Endometrial microvascular endothelial cells (primary cell): Measurements from ENCODE around the gene RINL. TPM values are rescaled to one million over a fixed set of nuclear protein-coding genes. Genes with fewer than 3 reads are reported as not detected.
"Not testable (repeated sequence)": the region's sequence is repeated elsewhere in the genome, so short reads cannot be mapped to it uniquely, and the experiment has no call there.

Source experiments
- in situ Hi-C: cut with HindIII; loops from 2 replicates; pipeline ENCODE4 v1.10.0; 2017; ENCODE audit warnings: low sequenced_read_pairs, low pct_unique_long_range_greater_than_20kb; ENCODE audit errors: inconsistent ontology term
- total RNA-seq: library from RNA; depleted of rRNA; stranded (reverse); fragments of >200 nt; gene quantifications from one replicate; pipeline ENCODE4 v1.2.3, GENCODE V29; 2015; ENCODE audit errors: inconsistent ontology term

RINL gene
- total RNA-seq, 1 donor from 2014 or later = 5.0 TPM

DNA sequence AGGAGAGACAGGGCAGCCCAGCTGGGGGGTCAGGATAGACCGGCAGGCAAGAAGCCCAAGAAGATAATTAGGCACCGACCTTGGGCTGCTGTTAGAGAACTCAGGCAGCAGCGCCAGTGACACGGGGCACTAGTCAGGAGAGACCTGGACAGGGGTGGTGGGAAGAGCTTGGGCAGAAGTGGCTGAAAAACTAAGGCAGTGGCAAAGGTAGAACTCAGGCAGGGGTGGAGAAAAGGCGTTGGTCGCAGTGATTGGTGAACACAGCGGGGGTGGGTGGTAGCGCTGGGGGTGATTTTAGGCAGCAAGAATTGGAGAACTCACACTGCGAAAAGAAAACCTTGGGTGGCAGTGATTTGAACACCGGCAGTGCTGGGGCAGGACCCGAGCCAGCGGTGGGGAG is 29.6 kb upstream of the RINL start:
- in situ Hi-C loops = no loop called here

DNA sequence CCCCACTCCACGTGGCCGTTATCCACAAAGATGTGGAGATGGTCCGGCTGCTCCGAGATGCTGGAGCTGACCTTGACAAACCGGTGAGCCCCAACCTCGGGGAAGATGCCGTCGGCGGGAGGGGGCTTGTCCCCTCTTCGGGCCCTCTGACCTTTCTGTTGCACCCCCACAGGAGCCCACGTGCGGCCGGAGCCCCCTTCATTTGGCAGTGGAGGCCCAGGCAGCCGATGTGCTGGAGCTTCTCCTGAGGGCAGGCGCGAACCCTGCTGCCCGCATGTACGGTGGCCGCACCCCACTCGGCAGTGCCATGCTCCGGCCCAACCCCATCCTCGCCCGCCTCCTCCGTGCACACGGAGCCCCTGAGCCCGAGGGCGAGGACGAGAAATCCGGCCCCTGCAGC is 29.2 kb upstream of the RINL start:
- in situ Hi-C loops = no loop called here

DNA sequence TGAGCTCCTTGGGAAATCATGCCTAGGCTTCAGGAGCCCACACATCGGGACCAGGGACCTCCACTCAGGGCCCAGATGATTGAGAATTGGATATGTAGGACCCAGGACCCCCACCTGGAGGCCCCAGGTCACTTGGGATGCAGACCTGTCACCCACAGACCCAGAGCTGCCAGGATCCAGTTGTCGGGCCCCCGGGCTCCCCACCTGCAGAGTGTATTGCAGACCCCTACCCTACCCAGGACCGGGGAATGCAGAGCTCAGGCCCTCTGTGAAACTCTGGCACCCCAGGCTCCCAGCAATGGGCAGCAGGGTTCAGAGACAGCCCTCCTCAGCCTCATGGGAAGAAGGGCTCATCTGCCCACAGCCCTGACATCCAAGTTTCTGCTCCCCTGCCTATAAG is 27.5 kb upstream of the RINL start:
- in situ Hi-C loops = no loop called here

DNA sequence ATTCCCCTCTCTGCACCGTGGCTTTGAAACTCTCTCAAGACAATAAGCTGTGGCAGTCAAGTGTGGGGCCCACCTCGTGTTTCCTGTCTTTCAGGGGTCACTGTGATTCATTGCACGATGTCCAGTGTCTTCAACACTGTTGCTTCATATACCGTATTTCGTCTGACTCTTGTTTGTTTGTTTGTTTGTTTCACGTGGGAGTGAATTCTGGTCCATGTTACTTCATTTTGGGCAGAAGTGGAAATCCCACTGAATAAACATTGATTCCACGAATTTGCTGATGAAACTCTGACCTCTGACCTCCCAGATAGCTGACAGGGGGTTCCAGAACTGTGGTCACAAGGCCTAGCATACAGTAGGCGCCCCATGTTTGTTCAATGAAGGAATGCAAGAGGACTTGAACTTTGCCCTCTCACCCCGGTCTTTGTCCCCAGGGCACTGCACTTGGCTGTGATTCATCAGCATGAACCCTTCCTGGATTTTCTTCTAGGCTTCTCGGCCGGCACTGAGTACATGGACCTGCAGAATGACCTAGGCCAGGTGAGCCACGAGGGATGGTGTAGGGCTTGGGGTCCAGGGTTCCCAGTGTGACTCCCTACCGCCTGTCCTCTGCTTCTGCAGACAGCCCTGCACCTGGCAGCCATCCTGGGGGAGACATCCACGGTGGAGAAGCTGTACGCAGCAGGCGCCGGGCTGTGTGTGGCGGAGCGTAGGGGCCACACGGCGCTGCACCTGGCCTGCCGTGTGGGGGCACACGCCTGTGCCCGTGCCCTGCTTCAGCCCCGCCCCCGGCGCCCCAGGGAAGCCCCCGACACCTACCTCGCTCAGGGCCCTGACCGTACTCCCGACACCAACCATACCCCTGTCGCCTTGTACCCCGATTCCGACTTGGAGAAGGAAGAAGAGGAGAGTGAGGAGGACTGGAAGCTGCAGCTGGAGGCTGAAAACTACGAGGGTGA is 26.8 kb upstream of the RINL start:
- in situ Hi-C loops = no loop called here

DNA sequence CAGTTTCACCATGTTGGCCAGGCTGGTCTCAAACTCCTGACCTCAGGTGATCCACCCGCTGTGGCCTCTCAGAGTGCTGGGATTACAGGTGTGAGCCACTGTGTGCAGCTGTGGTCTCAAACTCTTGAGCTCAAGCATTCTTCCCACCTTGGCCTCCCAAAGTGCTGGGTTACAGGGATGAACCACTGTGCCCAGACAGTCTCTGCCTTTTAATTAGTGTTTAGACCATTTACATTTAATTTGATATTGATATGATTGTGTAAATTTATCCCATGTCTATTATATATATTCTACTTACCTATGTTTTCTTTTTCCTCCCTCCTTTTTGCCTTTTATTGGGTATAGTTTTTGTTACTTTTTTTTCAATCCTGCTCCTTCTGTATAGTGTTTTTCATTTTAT is 23.6 kb upstream of the RINL start:
- in situ Hi-C loops = no loop called here

DNA sequence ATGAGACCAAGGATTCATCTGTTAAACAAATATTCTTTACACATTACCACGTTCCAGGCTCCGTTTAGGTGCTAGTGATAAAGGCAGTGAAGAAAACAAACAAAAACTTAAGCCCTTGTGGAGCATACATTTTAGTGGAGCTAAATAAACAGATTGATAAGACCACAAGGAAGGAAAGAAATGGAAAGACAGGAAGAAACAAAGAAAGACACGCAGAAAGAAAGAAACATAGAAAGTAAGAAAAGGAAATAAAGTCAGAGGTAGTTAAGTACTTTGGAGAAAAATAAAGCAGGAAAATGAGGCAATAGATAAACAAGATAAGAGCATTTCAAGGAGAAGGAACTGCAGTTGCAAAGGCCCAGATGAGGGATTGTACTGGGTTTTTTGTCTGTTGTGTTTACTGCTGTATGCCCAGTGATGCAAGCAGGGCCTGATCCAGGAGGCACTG is 22.7 kb upstream of the RINL start:
- in situ Hi-C loops = no loop called here

DNA sequence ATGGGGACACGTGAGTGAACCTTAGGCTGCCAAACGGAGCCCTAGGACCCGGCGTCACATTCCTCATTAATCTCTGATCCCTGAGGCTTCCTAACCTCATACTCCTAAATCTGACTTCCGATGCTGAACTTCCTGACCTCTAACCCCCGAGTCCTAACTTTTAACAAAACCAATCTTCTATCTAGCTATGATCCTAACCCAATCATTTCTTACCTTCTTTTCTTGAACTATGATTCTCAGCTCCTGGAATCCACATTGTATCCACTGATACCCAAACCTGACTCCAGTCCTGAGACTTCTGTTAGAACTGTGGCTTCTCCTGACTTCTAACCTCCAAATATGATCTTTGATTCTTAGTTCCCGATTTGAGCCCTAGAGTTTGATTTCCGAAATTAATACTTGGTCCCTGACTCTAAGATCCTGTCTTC is 22.1 kb upstream of the RINL start:
- in situ Hi-C loops = no loop called here

DNA sequence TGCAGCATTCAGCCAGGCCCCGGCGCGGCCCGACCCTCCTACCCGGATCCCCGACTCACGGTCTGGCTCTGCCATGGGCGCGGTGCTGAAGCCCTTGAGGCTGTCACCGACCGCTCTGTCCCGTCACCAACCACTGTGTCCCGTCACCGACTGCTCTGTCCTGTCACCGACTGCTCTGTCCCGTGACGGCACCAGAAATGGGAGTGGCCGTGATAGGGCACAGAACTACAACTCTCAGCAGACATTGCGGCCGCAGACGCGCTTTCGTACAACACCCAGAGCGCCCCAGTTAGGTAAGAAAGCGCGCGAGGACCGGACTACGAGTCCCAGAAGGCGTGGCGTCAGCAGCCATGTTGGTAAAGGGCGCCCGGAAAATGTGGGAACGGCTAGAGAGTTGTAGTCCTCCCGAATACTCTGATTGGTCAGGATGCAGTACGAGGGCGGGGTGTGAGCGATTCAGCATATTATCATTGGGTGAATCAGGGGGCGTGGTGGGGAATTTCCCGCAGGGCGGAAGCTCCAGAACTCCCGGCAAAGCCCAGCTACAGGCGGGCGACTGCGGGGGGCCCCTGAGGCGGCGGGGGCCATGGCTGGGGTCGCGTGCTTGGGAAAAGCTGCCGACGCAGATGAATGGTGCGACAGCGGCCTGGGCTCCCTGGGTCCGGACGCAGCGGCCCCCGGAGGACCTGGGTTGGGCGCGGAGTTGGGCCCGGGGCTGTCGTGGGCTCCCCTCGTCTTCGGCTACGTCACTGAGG is 21.5 kb upstream of the RINL start, which contains the start of the genes NFKBIB and SIRT2:
NFKBIB (plus strand) TSS at position 523 of the 755 bp plus-strand sequence; CDS start at position 587, 64 bp downstream.
SIRT2 (minus strand) TSS at position 172 of the 755 bp plus-strand sequence; CDS start at position 75, 97 bp downstream.
- in situ Hi-C loops = no loop called here

DNA sequence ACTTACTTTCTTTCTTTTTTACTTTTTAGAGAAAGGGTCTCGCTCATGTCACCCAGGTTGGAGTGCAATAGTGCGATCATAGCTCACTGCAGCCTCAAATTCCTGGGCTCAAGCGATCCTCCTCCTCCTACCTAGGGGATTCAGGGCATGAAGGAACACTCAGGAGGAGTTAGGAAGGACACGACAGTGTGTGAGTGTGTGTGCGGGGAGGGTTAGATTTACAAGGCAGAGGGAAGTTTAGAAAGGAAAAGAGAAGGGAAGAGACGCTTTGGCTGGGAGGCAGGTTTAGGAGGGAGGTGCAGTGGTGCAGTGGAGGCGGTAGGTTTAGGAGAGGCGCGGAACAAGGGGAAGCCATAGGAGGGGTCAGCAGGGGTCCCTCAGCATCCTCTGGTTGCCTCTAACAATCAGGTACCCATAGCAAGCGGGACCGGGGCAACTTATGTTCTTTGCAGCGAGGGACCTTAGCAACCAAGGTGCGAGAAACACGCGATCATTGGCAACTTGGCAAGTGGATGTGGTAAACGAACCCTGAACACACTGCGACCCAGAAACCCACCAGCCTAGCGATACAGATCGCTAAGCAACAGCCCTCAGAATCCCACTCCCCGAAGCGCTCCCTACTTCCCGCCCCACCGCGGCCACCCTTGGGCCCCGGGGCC is 20.8 kb upstream of the RINL start:
- in situ Hi-C loops = no loop called here

DNA sequence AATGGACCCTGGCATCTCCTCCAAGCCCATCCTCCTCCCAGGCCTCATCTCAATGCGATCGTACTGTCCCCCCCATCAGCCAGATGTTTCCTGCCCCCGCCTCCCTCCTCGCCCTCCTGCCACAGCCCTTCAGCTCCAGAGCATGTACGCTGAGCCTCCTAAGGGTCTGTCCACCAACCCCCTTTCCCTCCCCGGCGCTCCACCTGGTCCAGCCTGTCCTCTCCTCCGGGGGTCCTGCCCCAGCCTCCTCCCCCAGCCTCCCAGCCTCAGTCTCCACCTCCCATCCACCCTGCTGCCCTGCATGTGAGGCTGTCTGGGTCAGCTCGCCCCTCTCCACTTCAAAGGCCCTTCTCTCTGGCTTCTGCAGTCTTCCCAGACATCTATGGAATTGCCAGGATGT is 16.9 kb upstream of the RINL start:
- in situ Hi-C loops = no loop called here

DNA sequence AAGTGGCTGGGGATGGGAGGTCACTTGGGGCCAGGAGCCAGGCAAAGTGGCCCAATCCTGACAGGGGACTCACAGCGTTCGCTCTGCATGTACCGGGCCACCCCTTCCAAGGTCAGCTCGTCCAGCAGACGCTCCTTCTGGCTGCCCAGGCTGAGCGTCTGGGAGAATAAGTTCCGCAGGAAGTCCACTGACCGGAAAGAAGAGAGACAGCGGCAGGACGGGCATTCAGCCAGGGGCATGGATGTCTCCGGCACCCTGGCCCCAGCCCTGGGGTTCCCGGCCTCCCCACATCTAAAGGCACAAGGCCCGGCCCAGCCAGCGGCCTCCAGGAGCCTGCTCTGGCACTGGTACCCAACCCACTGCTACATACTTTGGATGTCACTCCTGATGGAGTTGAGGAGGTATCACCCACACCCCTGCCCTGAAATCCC is 15.3 kb upstream of the RINL start:
- in situ Hi-C loops = no loop called here

DNA sequence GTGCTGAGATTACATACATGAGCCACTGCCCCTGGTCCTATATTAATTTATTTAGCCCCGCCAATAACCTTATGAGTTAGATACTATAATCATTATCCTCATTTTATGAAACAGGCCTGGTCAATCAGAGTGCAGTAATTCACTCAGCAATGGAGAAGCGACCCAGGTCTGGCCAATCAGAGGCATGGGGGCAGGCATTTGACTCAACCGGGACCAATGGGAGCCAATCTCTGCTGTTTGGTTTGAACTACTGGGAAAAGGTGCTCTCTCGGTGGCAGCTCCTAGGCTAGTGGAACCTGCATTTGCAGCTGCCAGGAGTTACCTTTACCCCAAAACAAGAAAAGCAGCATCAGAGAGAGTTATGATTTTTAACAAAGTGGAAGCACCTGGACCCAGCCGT is 14.8 kb upstream of the RINL start:
- in situ Hi-C loops = no loop called here

DNA sequence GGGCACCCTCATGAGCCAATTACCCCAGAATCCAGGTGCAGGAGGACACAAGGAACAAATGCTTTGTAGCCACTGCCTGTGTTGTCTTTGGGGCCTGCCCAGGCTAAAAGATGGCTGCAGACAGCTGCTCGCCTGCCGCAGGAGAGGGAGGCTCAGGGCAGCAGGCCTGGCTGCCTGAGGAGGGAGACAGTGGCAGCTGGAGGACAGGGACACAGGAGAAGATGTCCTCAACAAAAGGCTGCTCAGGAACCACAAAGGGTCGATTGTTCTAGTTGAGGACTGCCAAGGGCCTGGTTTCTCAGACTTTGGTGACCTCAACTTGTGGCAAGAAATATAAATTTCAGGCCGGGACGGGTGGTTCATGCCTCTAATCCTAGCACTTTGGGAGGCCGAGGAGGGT is 13.7 kb upstream of the RINL start:
- in situ Hi-C loops = no loop called here

DNA sequence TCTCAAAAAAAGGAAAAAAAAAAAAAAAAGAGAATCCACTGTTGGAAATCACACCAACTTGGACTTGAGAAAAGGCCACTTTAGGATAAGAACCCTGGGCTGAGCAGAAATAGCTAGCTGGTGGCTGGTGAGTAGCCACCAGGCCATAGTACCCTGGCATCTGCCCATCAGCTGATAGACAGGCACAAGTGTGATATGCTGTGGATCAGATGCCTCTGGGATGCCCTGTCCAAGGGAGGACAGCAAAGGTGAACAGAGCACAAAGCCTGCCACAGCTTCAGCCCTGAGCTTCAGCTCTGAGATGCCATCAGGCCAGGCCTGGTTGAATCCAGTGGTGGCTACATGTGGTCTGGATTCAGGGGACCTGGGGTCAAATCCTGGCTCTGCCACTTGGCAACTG is 12.6 kb upstream of the RINL start:
- in situ Hi-C loops = no loop called here

DNA sequence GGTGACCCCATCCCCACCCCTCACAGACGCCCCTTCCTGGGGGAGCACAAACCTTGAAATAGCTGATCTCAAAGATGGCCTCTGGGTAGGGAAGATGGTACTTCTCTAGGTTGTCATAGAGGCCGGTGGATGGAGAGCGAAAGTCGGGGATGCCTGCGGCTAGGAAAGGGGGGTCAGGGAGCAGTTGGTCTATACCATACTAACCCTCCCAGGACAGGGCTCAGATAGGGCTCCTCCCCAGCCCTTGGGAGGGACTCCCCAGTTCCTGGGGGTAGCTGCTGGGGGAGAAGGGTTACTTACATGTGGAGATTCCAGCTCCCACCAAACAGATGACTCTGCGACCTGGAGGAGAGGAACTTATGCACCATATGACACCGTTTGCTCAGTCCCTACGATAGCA is 11.7 kb upstream of the RINL start:
- in situ Hi-C loops = no loop called here

DNA sequence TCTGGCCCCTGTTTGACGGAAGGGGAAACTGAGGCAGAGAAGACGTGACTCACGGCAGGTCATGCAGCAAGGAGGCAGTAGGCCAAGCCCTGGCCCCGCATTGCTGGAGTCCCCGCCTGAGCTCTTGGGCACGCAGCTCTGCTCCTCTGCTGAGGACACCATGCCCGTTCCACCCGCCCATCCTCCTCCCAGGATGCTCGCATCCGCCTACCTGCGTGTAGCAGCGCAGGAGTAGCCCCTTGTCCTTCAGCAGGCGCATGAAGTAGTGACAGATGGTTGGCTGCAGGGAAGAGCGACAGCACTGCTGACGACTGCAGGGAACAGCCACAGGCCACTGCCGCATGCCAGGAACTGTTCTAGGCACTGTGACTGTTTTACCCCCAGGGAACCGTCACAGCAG is 10.8 kb upstream of the RINL start:
- in situ Hi-C loops = no loop called here

DNA sequence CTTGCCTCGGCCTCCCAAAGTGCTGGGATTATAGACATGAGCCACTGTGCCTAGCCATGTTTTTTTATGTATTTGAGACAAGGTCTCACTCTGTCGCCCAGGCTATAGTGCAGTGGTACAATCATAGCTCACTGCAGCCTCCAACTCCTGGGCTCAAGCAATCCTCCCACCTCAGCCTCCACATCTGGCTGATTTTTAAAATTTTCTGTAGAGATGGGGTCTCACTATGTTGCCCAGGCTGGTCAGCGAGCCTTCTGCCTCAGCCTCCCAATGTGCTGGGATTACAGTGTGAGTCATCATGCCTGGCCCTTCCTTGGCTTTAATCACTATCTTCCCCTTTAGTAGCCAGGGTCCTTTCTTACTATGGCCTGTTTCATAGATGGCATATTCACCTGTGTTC is 6.6 kb upstream of the RINL start:
- in situ Hi-C loops = not testable (repeated sequence)

DNA sequence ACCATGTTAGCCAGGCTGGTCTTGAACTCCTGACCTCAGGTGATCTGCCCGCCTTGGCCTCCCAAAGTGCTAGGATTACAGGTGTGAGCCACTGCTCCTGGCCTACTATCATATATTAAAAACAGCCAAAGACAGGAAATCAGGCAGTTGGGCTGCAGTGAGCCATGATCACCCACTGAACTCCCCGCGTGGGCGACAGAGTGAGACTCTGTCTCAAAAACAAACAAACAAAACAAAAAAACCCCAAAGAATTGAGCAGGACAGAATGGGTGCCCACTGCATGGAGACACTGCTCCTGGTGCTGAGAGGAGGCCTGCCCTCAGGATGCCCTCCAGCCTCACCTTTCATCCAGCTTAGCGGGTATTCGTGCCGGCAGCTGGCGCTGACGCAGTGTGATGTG is 5.2 kb upstream of the RINL start:
- in situ Hi-C loops = no loop called here

DNA sequence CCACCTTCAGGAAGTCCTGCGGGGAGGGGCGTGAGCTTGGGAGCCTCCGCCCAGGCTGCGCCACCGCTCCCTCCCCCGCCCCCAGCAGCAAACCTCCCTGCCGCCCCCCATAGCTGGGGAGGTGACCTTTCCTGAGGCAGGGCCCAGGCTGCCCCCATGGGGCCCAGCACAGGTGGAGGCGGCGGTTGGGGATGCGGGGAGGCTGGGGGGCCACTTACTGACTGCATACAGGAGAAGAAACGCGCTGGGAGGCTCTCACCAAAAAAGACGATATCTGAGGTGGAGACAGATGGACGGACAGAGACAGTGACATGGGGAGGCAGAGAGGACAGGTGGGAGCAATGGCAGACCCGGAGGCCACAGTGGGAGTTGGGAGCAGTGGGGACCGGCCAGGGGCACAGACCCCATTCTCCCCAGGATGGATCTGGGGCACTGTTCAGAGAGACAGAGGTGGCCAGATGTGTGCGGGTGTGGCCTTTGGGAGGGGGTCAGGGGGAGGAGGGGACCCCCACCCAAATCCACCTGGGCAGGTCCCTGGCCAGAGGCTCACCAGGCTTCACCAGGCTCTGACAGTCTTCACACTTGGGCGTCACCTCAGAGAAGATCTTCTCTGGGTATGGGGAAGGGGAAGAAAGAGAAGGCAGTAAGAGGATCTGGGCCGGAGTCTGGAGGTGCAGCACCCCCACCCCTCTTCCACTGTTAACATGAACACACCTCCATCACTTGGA is 3.0 kb upstream of the RINL start:
- in situ Hi-C loops = no loop called here
